GM12891 (cell line): ENCODE results near the gene SULF2.

Experiments used
- POLR2A ChIP-seq: IDR thresholded peaks from 2 replicates; pipeline ENCODE4 v1.6.1; 2011; ENCODE audit warnings: low read depth, low read length, control low read depth
- POLR2AphosphoS5 ChIP-seq: IDR thresholded peaks from 2 replicates; pipeline ENCODE4 v1.6.1; 2011; ENCODE audit warnings: low read depth, low read length, control low read depth

DNA sequence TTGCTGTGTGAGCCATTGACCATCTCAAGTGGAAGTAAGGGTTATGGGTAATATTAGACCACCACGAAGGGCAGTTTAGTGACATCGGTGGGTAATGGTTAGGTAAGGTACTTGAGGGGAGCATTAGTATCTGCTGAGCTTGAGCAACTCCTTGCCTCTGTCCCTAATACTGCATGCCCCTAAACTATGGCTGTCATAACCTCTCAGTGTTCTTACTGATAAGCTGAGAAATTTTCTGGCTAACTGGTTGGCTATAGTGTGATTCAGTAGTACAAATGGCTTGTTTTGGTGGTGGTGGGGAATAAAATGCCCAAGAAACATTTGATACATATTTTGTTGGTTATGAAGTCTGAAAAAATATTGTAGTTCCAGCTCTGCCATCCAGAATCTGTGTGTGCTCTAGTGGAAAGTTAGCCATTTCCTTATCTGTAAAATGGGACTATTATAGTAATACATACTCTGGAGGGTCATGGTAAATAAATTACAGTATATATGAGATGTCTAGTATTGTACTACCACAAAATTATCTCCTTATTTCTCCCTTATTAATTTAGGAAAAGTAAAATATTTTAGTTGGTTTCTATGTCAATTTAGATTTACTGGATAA, 170.5 kb downstream of the SULF2 start:
- TF ChIP-seq POLR2AphosphoS5: no peak
- no peak for TF ChIP-seq POLR2A
